Stimulated activated CD4-positive, alpha-beta T cell treated with anti-CD3 and anti-CD28 coated beads, Interleukin-12 subunit alpha, Interleukin-12 subunit beta, amount 100 ng/mL, for 4 hours (primary cell): ENCODE results near the gene YTHDC2.

ENCODE experiments used
- DNase-seq: peaks from one replicate; pipeline ENCODE4 v3.0.0-alpha.2; 2020

YTHDC2 gene

GRCh38 chr5:113513384-113514288 is at the start of gene YTHDC2:
TSS of gene YTHDC2 (plus strand) at chr5:113513694. CDS start at chr5:113513896, 202 bp downstream.
- peak; percentile 85 for DNase-seq

GRCh38 chr5:113474100-113474728 is 39.3 kb upstream of the YTHDC2 start:
- DNase-seq, result no peak

GRCh38 chr5:113478691-113479090 is 34.8 kb upstream of the YTHDC2 start:
- no peak for DNase-seq

- no peak for DNase-seq
These were observed 33.3 kb upstream of the YTHDC2 start for GRCh38 chr5:113480243-113480642.

GRCh38 chr5:113487416-113487780 is 26.1 kb upstream of the YTHDC2 start:
- no peak for DNase-seq

- DNase-seq, result peak; percentile 32
These were observed 25.5 kb upstream of the YTHDC2 start, which contains the start of gene MCC for GRCh38 chr5:113487781-113488644. TSS of gene MCC (minus strand) at chr5:113488453.

- DNase-seq, result no peak
These were observed 24.8 kb upstream of the YTHDC2 start for GRCh38 chr5:113488645-113489184.

- DNase-seq, result no peak
These were observed 24.2 kb upstream of the YTHDC2 start for GRCh38 chr5:113489299-113489698.

GRCh38 chr5:113490317-113490716 is 23.2 kb upstream of the YTHDC2 start:
- DNase-seq, result no peak

- no peak for DNase-seq
These were observed 22.5 kb upstream of the YTHDC2 start for GRCh38 chr5:113491022-113491421.

- no peak for DNase-seq
These were observed 20.0 kb upstream of the YTHDC2 start for GRCh38 chr5:113493446-113493845.

- DNase-seq, result no peak
These were observed 18.1 kb upstream of the YTHDC2 start for GRCh38 chr5:113495422-113495841.

- no peak for DNase-seq
These were observed 11.4 kb upstream of the YTHDC2 start for GRCh38 chr5:113502073-113502472.

- no peak for DNase-seq
These were observed 10.3 kb upstream of the YTHDC2 start for GRCh38 chr5:113503146-113503545.

- no peak for DNase-seq
These were observed 8.3 kb upstream of the YTHDC2 start for GRCh38 chr5:113505181-113505580.

GRCh38 chr5:113507601-113508000 is 5.9 kb upstream of the YTHDC2 start:
- no peak for DNase-seq

GRCh38 chr5:113508756-113509155 is 4.7 kb upstream of the YTHDC2 start:
- DNase-seq, result no peak

- DNase-seq, result no peak
These were observed 2.5 kb upstream of the YTHDC2 start for GRCh38 chr5:113510836-113511451.

GRCh38 chr5:113512341-113512740 is 1.2 kb upstream of the YTHDC2 start:
- DNase-seq, result no peak

GRCh38 chr5:113514289-113514635 is 768 bp downstream of the YTHDC2 start:
- no peak for DNase-seq

GRCh38 chr5:113518884-113519283 is 5.4 kb downstream of the YTHDC2 start:
- DNase-seq, result no peak

- no peak for DNase-seq
These were observed 5.9 kb downstream of the YTHDC2 start for GRCh38 chr5:113519412-113519811.

- no peak for DNase-seq
These were observed 6.9 kb downstream of the YTHDC2 start for GRCh38 chr5:113520429-113520828.
